GM19239 (cell line): Measurements from ENCODE around the gene APRT.
"Not testable (repeated sequence)": the region's sequence is repeated elsewhere in the genome, so short reads cannot be mapped to it uniquely, and the experiment has no call there.

Experiments used
- DNase-seq: peaks from one replicate; pipeline ENCODE4 v3.0.0; 2011; ENCODE audit warnings: low spot score; ENCODE audit not compliant: insufficient read length
- FAIRE-seq: peaks from 2 replicates; lab custom pipeline; 2011; peaks lifted over from hg19 to GRCh38; lab: Jason Lieb, UNC

APRT gene

DNA sequence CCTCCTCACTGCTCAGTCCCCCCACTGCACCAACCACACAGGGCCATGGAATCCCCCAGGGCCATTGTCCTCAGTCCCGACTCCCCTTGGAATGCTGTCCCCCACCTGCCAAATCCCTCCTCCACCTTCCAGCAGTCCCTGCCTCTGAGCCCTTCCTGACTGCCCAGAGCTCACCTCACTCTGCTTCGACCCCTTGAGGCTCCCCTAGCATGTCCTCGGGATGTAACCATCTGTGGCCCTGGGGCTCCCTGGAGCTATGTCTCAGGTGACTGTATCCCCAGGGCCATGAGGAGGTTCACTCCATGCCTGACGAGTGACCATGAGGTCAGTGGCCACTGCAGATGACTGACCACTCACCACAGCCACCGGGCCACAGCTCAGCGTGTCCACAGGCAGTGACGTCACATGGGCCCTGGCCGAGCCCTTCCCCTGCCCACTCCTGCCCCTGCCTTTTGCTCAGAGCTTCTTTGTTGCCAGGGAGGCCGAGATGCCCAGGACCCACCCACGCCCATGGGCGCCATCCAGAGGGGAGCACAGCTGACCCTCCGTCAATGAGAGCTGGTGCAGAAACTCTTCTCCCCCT, 19.0 kb downstream of the APRT start:
- FAIRE-seq (no peak), DNase-seq (no peak)

DNA sequence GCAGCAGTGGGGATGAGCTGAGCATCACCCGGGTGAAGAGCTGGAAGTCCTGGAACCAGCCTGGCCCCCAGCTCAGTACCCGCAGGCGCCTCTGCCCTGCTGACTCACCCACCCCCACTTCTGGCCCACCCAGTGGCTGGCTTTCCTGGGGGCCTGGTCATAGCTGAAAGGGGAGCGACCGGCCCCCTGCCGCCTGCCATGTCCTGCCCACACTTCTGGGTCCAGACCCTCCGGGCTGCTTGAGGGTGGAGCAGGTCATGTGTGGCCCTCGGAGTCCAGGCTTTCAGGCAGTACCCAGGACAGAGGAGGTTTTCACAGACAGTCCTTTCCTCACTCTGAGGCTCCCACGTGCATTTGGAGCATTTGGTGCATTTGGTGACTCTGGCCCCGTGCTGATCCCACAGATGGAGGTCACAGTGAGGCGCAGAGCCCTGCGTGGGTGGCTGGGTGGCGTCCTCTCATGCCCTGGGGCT, 19.6 kb downstream of the APRT start:
- no peak for DNase-seq
- FAIRE-seq = no peak

DNA sequence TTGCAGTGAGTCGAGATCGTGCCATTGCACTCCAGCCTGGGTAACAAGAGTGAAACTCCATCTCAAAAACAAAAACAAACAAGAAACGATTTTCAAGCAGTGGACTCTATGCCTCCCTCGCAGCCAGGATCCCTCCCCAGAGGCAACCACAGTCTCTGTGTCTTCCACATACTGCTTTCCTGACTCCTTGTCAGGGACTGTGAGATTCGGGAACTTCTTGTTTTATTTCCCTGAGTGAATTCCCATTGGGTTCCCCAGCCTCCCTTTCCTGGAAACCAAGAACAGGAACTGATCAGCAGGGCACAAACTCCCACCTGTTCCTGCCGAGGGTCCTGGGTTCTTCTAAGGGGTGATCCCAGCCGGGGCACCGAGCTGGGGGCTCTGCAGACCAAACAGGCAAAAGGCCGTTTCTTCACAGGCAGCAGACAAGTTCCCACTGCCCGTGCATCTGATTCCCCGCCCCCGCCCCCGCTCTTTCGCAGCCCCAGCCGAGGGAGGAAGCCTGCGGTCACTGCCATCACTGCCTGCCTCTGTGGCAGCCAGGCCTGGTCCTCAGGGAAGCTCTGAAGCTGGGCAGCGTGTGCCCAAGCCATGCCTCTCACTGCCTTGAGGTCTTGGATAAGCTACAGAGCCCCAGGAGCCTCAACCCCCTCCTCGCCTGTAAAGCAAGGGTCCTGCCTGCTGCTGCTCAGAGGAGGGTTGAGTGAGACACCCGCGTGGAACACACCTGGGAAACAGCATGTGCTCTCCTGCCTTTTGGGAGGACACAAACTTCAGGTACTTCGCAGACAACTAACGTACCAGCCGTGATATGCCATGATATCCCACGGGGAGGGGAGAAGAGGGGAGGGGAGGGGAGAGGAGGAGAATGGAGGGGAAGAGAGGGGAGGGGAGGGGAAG, 21.2 kb downstream of the APRT start:
- DNase-seq (no peak), FAIRE-seq (peak; percentile 60)

DNA sequence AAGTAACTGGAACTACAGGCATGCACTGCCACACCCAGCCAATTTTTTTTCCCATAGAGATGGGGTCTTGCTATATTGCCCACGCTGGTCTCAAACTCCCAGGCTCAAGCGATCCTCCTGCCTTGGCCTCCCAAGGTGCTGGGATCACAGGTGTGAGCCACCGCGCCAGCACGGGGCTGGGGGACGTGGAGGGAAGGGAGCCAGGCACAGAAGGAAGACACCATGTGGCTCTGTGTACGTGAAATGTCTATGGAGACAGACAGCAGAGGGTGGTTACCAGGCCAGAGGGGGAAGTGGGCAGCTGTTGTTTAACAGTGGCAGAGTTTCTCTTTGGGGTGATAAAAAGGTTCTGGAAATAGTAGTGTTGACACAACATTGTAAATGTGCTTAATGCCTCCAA, 22.1 kb downstream of the APRT start:
- no peak for FAIRE-seq
- no peak for DNase-seq

DNA sequence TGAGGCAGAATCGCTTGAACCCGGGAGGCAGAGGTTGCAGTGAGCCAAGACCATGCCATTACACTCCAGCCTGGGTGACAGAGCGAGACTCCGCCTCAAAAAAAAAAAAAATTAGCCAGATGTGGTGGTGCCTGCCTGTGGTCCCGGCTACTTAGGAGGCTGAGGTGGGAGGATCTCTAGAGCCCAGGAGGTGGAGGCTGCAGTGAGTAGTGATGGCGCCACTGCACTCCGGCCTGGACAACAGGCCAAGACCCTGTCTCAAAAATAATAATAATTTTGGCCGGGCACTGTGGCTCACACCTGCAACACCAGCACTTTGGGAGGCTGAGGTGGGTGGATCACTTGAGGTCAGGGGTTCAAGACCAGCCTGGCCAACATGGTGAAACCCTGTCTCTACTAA, 23.0 kb downstream of the APRT start:
- not testable (repeated sequence) for FAIRE-seq, DNase-seq

DNA sequence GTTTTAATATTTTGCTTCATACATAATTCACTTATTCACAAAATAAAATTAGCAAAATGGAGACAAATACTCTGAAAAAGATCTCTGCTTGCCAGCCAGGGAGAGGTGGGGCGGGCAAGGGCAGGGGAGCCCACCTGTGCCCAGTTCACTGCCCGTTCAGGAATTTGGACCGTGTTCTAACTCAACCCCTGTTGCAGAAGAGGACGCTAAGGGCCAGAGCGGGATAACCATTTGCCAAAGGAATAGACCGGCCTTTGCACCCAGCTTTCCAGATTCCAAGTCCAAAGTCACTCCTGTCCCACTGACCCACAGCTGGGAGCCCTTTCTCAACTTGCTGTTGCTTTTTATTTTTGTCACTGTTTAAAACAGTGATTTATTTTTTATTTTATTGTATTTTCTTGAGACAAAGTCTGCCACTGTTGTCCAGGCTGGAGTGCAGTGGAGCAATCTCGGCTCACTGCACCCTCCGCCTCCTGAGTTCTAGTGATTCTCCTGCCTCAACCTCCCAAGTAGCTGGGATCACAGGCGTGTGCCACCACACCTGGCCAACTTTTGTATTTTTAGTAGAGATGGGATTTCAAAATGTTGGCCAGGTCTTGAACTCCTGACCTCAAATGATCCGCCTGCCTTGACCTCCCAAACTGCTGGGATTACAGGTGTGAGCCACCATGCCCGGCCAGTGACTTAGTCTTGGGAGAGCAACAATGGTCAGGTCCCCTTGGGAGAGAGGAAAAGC, 24.0 kb downstream of the APRT start:
- no peak for FAIRE-seq
- no peak for DNase-seq

DNA sequence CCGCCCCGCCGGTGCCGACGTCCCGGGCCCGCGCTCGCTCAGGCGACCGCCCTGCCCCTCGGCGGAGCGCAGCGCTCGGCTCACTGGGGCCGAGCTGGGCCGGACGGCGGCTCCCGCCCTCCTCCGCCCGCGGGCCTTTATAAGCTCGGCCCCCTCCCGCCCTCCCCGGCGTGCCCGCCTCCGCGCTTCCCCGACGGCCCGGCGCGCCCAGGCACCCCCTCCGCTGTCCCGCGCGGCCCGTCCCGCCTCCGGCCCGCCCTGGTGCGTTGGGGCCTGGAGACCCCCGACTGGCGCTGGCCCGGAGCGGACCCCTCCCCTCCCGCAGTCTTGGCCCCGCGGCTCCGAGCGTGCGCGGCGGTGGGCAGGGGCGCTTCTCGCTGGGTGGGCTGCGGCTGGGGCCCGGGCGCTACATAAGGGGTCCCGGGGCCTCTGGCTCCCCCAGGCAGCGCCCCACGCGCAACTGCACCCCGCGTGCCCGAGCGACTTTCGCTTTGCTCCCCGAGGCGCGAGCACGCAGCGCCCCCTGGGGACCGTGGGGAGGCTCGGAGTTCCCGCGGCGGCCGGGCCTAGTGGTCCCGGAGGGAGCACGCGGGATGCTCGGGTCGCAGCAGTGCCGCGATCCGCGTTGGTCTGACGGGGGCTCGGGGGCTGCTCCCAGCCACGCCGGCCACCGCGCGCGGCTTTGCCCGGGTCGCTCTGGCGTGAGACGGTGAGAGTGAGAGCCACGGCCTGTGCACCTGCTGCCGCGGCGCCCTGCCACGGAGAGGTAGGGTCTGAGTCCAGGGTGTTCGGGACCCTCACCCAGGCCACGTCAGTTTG, 26.4 kb downstream of the APRT start, which contains the start of gene PIEZO1:
TSS of gene PIEZO1 (minus strand) at position 115 of the 819 bp plus-strand sequence. CDS start 256 bp downstream, outside the sequence.
- no peak for DNase-seq
- no peak for FAIRE-seq

DNA sequence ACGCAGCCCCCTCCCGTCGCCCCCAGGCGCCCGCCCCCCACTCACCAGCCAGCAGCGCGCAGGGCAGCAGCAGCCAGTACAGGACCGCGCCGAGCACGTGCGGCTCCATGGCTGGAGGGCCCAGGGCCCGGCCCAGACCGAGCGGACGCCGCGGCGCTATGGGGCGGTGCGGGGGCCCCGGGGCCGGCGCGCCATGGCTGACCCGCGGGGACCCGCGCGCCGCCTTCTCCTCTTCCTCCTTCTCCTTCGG, 26.9 kb downstream of the APRT start:
- FAIRE-seq = no peak
- DNase-seq = no peak

DNA sequence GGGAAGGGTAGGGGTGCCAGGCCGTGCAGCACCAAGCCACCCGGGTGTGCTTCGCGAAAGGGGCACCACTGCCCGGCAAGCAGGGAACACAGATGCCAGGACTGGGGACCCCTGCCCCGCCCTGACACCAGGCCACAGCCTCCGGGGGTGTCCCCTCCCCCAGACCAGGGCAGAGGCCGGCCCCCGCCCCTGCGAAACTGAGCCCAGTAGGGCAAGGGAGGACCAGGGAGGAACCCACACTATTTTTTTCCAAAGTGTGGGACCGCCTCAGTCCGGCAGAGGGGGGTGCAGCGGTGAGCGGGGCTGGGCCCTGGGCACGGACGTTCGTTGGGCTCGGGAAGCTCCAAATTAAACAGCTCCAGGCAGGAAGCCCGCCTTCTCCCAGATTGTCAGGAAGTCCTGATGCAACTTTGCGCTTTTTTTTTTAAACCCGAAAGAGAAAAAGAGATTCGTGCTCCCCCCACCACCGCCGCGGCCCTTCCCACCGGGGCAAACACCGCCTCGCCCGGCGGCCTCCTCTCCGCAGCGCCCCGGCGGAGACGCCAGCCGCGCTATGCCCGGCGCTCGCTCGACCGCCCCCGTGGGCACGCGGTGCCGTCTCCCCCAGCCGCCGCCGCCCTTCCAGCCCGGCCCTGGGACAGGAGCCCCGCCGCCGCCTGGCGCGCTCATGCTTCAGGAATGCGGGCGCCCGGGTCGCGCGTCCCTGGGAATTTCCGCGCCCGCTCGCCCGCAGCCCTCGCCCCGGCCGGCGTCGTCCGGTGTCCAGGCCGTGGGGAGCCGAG, 27.5 kb downstream of the APRT start:
- no peak for DNase-seq
- FAIRE-seq = peak; percentile 54

DNA sequence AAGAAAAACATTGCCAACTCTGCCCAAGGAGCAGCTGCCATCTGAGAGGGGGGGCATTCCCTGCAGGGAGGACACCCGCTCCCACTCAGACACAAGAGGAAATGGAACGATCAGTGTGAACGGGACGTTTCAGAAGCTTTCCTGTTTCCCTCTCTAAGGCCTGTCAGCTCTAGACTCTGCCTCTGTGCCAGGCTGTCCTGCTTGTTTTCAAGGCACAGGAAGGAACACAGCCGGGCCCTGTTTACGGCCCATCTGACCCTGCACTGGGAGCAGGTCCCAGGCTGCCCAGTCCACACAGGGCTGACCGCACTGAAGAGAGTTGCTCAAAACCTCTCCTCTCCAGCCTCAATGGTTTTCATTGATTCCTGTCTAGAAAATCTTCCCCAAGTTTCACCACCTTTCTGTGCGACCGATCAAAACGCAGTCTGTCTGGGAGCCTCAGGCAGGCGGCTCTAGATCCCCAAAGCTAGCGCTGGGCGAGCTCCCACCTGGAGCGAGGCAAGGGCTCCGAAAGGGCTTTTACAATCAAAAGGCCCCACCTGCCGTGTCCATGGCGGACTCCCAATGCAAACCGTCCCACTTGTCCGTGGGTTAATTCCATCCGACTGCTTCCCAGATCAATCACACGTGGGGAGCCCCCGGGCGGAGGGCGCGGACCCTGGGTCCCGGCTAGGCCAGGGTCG, 28.2 kb downstream of the APRT start:
- DNase-seq (no peak), FAIRE-seq (peak; percentile 57)

DNA sequence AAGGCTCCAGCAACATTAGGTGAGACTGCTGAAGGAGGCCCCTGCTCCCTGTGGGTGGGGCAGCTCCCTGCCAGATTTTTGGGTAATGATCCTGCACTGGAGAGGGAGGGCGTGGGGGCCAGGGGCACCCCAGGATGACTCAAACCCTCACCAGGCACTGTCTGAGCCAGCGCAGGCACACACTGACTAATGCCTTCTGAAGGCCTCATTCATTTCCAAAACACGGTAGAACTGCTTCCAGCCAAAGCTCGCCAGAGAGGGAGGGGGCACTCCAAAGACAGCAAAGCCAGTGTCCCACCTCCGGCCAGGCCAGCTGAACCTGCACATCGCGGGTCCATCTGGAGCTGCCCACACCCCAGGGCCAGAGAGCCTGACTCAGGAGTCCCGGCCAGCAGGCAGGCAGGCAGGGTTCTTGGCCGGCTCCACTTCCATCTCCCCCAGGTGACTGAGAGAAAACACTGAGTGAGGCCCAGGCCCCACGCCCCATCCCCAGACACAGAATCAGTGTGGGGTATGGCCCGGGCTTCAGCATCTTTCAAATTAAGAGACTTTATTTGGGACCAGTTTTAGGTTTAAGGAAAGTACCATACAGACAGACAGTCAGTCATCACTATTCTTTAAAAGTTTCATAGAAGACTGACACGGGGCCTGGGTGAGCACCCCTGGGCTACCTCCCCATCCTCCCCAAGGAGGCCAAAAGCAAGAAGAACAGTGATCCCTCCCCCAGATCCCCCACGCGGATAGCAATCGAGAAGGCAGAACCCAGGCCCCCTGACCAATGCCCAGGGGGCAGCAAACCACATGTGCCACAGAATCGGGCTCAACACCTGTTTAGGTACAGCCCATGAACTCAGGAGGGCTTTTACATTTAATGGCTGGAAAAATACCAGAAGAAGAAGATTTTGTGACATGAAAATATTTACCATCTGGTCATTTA, 29.0 kb downstream of the APRT start:
- FAIRE-seq (peak; percentile 42), DNase-seq (no peak)

DNA sequence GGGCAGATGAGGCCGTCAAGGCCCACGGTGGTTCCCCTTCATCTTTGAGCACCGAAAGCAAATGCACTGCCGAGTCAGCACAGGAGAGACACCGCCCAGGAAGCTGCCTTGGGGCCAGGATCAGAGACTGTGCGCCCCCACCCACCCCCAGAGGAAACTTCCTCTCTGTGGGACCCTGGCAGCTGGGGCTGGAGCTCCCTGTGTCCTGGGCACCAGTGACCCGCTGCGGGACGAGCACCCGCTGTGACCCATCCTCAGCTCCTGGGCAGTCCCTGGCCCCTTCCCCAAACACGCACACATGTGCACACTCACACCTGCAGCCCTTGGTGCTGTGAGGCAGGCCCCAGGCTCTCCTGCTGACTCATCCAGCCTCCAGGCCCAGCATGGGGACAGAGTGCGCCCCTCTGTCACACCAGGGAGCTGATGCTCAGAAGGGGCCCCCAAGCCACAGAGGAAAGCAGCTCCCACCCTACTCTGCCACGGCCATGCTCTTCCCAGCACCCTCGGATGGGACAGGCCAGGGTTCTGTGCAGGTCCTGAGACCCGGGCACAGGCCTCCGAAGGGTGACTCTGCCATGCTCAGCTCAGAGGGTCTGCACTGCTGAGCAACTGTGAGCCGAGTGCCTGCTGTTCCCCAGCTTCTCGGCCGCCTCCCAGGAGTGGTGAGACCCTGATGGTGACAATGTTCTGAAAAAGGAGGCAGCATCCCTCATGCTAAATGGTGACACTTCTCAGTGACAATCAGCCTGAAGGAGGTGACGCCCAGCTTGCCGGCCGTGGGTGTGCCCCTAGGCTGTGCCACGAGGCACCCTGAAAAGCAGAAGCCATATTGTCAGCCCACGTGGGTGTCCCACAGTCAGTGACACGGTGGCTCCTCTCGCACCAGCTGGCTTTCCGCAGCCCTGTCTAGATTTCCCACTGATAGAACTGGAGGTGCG, 30.3 kb downstream of the APRT start:
- FAIRE-seq = peak; percentile 86
- no peak for DNase-seq

DNA sequence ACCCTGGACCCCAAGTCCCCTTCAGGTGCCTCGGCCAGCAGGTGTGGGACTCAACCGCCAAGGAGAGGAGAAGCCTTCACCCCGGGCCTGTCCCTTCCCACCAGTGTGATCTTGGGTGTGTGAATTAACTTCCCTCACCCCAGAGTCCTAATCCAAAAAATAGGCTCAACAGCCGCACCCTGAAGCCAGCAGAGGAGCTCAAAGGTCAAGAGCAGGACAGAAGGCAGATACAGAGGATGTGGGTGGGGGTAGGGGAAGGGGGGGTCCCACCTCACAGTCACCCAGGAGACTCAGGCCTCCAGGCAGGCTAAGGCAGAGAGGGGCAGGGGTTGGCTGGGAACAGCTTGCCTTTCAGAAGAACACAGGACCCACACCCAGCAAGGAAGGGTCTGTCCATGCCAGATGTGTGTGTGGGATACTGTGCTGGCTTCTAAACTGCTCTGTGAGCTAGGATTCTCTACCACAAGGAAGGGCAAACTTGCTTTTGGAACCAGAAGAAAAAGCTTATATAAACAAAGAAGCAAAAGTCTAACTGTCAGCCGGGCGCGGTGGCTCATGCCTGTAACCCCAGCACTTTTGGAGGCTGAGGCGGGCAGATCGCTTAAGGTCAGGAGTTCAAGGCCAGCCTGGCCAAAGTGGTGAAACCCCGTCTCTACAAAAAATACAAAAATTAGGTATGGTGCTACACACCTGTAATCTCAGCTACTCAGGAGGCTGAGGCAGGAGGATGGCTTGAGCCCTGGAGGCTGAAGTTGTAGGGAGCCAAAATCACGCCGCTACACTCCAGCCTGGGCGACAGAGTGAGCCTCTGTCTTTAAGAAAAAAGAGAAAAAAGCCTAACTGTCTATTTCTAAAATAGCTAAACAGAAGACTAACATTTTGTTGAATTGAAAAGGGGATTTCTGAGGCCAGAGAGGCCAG, 31.3 kb downstream of the APRT start:
- DNase-seq (no peak), FAIRE-seq (no peak)

DNA sequence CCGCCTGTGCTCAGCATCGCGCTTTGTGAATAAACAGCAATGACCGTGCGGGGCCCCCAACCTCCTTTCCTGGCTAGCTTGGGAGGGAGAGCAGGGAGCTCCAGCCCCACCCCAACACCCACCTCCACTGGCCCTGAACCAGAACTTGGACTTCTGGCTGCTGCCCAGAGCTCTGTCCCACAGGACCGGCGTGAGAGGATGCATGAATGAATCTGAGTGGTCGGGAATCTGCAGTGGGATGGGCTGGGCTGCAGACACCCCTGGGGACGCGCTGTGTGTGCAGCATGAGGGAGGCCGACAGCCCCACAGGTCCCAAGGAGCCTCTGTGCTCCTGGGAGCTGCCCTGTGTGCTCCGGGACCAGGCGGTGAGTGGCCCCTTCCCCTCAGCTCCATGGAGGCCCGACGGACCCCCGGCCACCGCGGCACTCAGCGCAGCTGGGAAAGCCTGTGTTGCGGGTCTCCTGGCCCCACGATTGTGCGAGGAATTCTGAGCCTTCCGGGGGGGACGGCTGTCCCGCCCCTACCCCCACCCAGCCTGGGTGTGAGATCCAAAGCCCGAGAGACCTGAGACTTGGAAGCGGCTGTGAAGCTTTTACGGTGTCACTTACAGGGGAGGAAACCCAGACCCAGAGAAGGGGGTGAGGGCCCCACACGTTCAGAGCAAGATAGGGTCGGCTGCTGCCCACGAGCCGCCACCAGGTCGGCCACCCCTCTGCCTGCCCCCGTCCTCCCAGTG, 32.2 kb downstream of the APRT start:
- FAIRE-seq (no peak), DNase-seq (no peak)

DNA sequence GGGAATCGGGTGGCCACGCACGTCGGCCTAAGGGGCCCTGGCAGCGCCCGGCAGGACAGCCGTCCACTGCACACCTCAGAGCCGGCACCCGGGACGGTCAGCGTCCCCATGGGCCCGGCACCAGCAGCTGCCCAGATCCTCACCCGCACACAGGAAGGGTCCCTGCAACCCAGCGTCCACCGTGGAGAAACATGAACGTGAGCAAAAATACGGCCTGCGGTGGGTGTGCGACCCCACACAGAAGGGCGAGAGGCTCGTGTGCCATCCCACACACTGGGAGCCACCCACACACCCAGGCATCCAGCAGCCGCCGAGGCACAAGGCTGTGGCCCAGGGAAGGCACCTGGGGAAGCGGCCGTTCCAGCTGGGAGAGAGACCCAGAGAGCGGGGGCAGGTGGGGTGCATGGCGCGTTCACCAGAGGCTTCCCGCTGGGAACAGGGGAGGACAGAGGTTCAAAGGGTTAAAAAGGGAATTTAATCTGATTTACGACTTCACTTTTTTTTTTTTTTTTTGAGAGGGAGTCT, 33.1 kb downstream of the APRT start:
- FAIRE-seq (no peak), DNase-seq (no peak)
